Mucosa of stomach (tissue), 1 donor: Measurements from ENCODE around the gene USP3.

Experiments used
- H3K27me3 ChIP-seq: one replicate; pipeline ENCODE4 v1.7.0; 2013; ENCODE audit warnings: mild to moderate bottlenecking, low read length; ENCODE audit not compliant: control insufficient read depth, insufficient read depth
- H3K36me3 ChIP-seq: one replicate; pipeline ENCODE4 v1.7.0; 2013; ENCODE audit warnings: low read length; ENCODE audit not compliant: control insufficient read depth, insufficient read depth
- H3K4me1 ChIP-seq: one replicate; pipeline ENCODE4 v1.7.0; 2013; ENCODE audit warnings: mild to moderate bottlenecking, low read length; ENCODE audit not compliant: control insufficient read depth, insufficient read depth
- H3K4me3 ChIP-seq: one replicate; pipeline ENCODE4 v1.7.0; 2013; ENCODE audit warnings: low read length
- H3K9ac ChIP-seq: one replicate; pipeline ENCODE4 v1.7.0; 2013; ENCODE audit warnings: mild to moderate bottlenecking, low read length, moderate library complexity
- H3K9me3 ChIP-seq: one replicate; pipeline ENCODE4 v1.7.0; 2013; ENCODE audit warnings: mild to moderate bottlenecking, low read length, moderate library complexity; ENCODE audit not compliant: control insufficient read depth
- donor health status: Pancreatic carcinoma.

Gene USP3

DNA sequence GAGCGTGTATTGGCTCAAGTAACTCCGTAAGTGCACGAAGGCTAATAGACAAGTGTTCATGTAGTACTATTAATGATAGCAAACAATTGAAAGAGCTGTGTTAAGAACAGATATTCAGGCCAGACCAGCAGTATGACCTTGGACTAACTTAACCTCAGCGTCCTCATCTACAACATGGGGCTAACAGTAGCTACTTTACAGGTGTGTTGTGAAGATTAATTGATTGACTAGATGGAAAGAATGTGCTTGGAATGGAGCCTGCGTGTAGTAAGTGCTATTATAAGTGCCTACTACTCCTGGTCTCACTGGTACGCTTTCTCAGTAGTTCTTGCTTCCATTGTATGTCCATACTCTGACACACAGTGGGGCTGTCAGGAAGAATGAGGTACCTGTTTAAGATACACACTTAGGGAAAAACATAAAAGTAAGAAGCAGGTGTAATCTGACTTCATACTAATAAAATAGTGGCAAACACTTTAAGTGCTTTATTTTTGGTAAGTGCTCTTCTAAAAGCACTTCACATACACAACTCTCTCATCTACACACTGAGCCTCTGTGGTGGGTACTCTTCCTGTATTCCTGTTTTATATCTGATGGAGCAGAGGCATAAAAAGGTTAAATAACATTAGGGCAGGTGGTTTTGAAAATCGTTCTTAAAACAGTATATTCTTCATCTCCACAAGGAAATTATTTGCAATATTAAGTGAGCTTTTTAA is 68.5 kb downstream of the USP3 start:
- Histone ChIP-seq H3K4me1 (no peaks in the 10 kb centered on the region), H3K27me3 (no peaks in the 10 kb centered on the region), H3K4me3 (no peak overlapping the region), H3K36me3 (no peaks in the 10 kb centered on the region), H3K9ac (no peak overlapping the region), H3K9me3 (no peaks in the 10 kb centered on the region)

DNA sequence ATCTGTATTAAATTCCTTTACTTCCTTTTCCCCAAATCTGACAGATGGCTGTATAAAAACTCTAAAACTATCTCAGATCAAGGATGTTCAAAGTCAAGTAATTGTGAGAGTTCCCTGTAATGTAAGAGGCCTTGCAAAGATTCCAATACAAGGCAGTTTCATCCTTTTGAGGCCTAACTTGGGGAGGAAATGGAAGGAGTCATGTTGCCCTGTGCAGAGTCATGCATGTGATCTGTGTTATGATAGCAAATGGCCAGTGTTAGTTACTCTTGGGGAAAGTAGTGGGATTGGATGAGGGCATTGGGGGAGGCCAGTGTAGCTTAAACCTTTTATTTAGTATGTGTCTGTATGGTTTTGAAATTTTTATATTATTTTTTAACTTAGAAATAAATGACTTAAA is 69.1 kb downstream of the USP3 start:
- Histone ChIP-seq H3K36me3 (no peaks in the 10 kb centered on the region), H3K9me3 (no peaks in the 10 kb centered on the region), H3K4me1 (no peaks in the 10 kb centered on the region), H3K27me3 (no peaks in the 10 kb centered on the region), H3K9ac (no peak overlapping the region), H3K4me3 (no peak overlapping the region)

DNA sequence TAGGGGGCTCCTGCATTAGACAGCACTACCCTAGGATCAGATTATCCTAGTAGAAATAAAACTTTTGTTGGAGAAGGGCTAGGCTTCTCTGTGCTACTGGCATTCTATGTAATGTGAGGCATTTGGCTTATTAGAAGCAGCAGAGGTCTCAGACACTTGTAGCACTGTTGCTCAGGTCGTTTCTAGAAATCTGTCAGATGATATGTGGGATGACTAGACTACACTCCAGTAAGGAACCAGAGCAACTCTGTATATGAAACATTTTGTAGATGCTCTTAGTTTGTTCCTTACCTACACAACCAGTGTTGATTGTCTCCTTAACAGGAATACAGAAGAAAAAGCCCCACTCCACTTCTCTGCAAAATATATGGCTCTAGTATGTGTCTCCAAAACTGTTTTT is 70.9 kb downstream of the USP3 start:
- Histone ChIP-seq H3K4me3 (no peak overlapping the region), H3K9me3 (no peaks in the 10 kb centered on the region), H3K4me1 (no peaks in the 10 kb centered on the region), H3K9ac (no peak overlapping the region), H3K36me3 (no peaks in the 10 kb centered on the region), H3K27me3 (no peaks in the 10 kb centered on the region)

DNA sequence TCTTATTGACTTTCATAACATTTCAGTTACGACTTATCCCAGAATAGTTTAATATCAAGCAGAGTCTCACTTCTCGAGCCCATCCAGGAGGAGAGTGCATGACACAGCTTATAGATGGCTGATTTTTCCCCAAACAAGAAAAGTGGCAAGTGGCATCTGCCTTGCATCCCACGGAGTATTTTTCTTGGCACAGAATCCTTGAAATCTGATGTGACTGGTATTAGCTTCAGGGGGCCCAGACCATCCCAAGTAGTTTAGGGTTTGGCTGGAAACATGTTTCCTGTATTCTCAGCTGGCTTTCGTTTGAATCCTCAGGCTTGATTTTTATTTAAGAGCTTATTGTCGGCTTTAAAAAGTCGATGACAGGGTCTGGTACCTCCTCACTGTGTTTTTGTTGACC is 72.0 kb downstream of the USP3 start:
- no peaks in the 10 kb centered on the region for H3K27me3 ChIP-seq
- no peaks in the 10 kb centered on the region for H3K4me1 ChIP-seq
- H3K9me3 ChIP-seq, result no peaks in the 10 kb centered on the region
- H3K36me3 ChIP-seq, result no peaks in the 10 kb centered on the region
- no peak overlapping the region for H3K4me3 ChIP-seq
- no peak overlapping the region for H3K9ac ChIP-seq

DNA sequence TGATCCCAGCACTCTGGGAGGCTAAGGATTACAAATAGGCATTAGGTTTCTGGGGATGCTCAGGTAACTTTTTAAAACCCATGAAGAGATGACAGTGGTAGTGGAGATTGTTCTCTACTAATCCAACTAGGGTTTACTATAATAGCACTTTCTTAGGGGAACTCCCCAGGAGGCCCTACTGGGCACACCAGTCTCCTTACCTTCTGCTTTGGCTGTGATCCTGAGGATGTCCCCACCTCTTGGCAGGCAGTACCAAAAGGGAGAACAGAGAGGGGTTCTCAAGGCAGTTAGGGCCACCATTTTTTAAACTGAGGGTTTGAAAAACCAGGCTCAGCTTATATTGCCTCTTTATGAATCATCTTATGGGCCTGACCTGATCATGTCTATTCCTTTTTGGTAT is 77.8 kb downstream of the USP3 start:
- H3K36me3 ChIP-seq, result no peaks in the 10 kb centered on the region
- no peaks in the 10 kb centered on the region for H3K27me3 ChIP-seq
- H3K4me3 ChIP-seq, result no peak overlapping the region
- H3K9me3 ChIP-seq, result no peaks in the 10 kb centered on the region
- no peak overlapping the region for H3K9ac ChIP-seq
- H3K4me1 ChIP-seq, result no peaks in the 10 kb centered on the region

DNA sequence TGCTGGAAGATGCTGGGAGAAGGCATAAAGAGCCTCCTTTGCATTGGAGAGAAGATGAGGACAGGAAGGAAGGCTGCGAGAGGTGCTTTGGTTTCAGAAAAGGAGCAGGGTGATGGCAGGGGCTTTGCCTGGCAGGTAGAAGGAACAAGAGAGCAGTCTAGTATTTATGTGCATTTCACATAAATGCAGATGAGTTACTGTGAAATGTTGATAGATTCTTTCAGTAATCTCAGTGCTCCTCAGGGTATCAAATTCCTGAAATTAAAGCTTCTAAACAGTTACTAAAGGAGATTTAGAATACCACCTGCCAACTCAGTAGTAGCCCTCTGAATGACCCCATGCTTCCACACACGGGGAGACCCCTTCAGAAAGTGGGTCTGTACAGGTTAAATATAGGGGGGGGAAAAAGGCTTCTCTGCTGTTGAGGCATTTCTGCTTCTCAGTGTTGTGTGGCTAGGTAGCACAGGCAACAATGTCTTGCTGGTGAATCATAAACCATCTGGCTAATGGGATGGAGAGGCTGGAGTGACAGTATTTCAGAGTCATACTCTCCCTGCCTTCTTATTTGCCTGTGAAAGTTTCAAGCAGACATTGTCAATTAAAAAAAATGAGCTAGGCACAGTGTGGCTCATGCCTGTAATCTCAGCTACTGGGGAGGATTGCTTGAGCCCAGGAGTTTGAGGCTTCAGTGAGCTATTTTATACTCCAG is 78.5 kb downstream of the USP3 start:
- no peaks in the 10 kb centered on the region for H3K4me1 ChIP-seq
- H3K36me3 ChIP-seq, result no peaks in the 10 kb centered on the region
- no peaks in the 10 kb centered on the region for H3K27me3 ChIP-seq
- no peak overlapping the region for H3K9ac ChIP-seq
- no peaks in the 10 kb centered on the region for H3K9me3 ChIP-seq
- H3K4me3 ChIP-seq, result no peak overlapping the region

DNA sequence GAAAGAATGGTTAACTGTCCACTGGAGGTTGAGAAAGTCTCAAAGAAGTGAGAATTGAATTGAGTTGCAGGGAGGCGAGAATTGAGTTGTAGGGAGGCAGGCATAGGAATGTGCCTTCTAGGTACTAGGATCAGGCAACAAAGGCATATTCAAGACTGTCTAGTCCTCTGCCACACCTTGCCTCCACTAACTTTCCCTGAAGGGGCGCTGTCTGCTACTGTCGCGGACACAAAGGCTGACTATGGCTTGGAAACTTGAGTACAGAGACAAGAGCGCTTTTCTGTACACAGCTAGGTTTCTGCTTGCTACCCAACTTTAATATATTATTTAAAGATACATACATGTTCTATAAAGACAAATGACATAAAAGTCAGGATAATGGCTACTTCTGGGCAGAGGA is 82.4 kb downstream of the USP3 start:
- H3K36me3 ChIP-seq, result no peaks in the 10 kb centered on the region

DNA sequence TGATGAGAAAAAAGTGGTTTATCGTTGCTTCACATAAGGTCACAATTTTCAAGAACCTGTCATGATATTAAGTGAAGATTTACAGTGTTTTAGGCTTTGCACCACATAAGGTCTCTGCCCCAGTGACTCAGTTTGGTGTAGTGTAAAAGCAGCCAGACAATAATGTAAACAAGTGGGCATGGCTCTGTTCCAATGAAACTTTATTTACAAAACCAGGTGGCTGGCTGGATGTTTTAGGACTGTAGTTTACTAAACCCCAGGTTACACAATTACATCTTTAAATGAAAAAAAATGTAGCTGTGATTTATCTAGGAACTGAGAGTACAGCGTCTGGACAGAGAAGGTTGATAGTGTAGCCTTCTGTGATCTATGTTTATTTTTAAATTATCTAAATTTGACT is 83.1 kb downstream of the USP3 start:
- no peaks in the 10 kb centered on the region for H3K9me3 ChIP-seq
- no peaks in the 10 kb centered on the region for H3K27me3 ChIP-seq
- no peaks in the 10 kb centered on the region for H3K4me1 ChIP-seq
- H3K9ac ChIP-seq, result no peak overlapping the region
- H3K36me3 ChIP-seq, result no peaks in the 10 kb centered on the region
- no peak overlapping the region for H3K4me3 ChIP-seq

More for the DNA sequence above, 82.4 kb downstream of the USP3 start:
- Histone ChIP-seq H3K9me3 (no peaks in the 10 kb centered on the region), H3K4me3 (no peak overlapping the region), H3K27me3 (no peaks in the 10 kb centered on the region), H3K9ac (no peak overlapping the region), H3K4me1 (no peaks in the 10 kb centered on the region)

DNA sequence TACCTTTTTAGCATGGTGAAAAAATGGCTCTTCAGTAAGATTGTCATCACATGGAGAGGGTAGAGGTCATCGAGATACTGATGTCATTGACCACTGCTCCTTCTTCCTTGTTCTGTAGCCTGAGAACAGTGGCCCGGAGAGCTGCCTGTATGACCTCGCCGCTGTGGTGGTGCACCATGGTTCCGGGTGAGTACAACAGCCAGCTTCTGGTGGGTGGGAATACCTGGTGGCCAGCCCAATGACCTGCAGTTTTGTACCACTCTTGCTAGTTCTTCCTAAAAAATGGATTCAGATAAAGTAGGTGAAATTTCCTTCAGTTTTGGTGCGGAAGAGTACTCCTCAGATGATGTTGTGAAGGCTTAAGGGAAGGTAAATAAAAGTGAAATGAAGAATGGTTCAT is 84.4 kb downstream of the USP3 start:
- H3K9ac ChIP-seq, result no peak overlapping the region
- no peak overlapping the region for H3K4me3 ChIP-seq
- H3K4me1 ChIP-seq, result no peaks in the 10 kb centered on the region
- H3K9me3 ChIP-seq, result no peaks in the 10 kb centered on the region
- H3K27me3 ChIP-seq, result no peaks in the 10 kb centered on the region
- H3K36me3 ChIP-seq, result no peaks in the 10 kb centered on the region

DNA sequence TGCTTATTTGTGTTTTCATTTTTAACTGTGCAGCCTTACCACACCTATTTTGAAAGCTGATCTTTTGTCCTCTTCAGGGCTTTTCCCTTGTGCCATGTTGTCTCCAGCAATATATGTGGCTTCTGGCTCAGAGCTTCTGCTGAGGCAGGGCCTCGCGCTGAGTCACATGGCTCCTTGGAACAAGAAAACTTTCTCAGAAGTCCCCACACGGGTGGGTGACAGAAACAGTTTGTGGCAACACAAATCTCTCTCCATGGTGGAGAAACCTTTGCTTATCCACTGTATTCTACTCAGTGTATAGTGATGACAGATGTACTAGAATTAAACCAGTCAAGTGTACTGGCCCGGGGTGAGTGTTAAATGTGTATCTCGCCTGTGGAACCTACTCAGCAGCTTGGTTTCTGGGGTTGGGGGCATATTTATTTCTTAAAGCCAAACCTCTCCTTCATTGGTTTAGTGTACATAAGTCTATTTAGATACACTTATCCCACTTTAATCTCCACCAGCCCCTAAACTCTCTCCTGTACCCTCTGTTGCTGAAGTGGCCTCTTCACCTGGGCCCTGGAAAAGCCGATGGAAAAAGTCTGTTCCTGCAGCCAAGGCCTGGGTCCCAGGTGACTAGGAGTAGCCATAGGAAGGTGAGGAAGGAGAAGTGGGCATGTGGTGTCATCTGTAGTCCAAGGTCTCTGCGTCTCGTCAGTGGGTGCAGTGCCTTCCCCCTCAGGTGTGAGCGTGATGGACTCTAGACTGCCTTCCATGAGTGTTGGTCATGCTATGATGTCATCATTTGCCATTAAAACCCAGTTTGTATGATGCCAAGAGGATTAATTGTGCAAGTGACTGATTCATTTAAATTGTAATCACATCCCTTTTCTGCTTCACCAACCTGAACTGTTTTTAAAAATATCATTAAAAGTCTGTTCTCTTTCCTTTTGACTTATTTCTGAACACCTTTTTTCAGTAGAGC is 89.6 kb downstream of the USP3 start:
- Histone ChIP-seq H3K4me1 (peaks cover 17% of the 10 kb centered on the region), H3K4me3 (no peak overlapping the region), H3K9me3 (no peaks in the 10 kb centered on the region), H3K36me3 (no peaks in the 10 kb centered on the region), H3K9ac (no peak overlapping the region), H3K27me3 (no peaks in the 10 kb centered on the region)

DNA sequence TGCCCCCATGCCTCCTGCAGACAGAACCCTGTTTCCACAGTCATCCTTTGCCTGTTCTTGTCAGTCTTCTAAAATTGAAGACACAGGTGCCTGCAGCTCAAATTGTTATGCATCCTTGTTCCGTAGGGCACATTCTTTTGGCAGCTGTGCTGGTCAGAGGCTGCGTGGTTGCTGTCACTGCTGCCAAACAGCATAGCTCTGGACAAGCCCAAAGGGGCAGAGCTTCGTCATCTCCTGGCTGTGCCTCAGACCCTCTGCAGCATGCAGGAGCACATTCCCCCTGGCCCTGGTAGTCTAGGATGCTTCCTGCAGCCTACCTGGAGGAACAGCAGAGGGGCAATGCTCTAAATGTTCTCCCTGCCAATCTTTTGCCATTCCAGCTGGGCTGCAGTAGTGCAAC is 90.7 kb downstream of the USP3 start:
- no peak overlapping the region for H3K4me3 ChIP-seq
- no peaks in the 10 kb centered on the region for H3K9me3 ChIP-seq
- no peaks in the 10 kb centered on the region for H3K36me3 ChIP-seq
- no peak overlapping the region for H3K9ac ChIP-seq
- H3K27me3 ChIP-seq, result no peaks in the 10 kb centered on the region
- peaks cover 23% of the 10 kb centered on the region for H3K4me1 ChIP-seq

DNA sequence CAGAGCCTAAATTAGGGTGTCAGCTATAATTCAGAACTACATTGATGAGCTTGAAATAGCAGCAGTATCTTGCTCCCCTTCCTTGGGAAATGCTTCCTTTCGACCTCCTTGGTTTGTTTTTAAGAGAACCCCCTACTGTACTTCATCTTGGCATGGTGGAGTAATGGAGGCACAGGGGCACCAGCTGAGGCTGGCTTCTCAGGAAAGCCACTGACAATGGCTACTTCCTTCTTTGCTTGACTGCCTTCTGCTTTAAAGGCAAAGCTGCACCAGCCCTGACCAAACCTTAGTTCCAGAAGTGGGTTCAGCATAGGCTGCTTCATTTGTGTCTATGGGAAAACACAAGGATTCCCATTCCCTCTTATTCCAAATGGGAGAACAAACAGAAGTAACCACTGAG is 91.3 kb downstream of the USP3 start:
- peaks cover 26% of the 10 kb centered on the region for H3K4me1 ChIP-seq
- no peak overlapping the region for H3K4me3 ChIP-seq
- H3K9ac ChIP-seq, result no peak overlapping the region
- H3K27me3 ChIP-seq, result no peaks in the 10 kb centered on the region
- H3K9me3 ChIP-seq, result no peaks in the 10 kb centered on the region
- H3K36me3 ChIP-seq, result no peaks in the 10 kb centered on the region
